ENCODE results near the gene BCAP31.

- TF ChIP-seq POLR2A (IDR thresholded peaks at IDR 0.05): no peak
- TF ChIP-seq CTCF (IDR thresholded peaks at IDR 0.05): no peak
Measured at GRCh38 chrX:153692611-153693156, 31.5 kb downstream of the BCAP31 start.
